GM23338 (cell line): ENCODE measurements around the gene ABHD16A. TPM values are rescaled to one million over a fixed set of nuclear protein-coding genes. Genes with fewer than 3 reads are reported as not detected.

ENCODE experiments used
- ATAC-seq: fragments of 200-7000 bp; cut with Tn5 transposase; 3 replicates; pipeline ENCODE4 v1.9.1; 2020
- DNase-seq: peaks from one replicate; pipeline ENCODE4 v3.0.0-alpha.2; 2015; ENCODE audit warnings: low spot score
- H2AFZ ChIP-seq: fragments of 200-600 bp; sonication (generic); 2 replicates; pipeline ENCODE4 v1.8.0; 2016; ENCODE audit warnings: antibody characterized with exemption, mild to moderate bottlenecking, moderate library complexity
- H3F3A ChIP-seq: fragments of 200-600 bp; sonication (generic); replicated peaks from 2 replicates; pipeline ENCODE4 v1.8.0; 2017; ENCODE audit warnings: antibody characterized with exemption, mixed run types, low read depth
- H3K27ac ChIP-seq: fragments of 200-600 bp; sonication (generic); 2 replicates; pipeline ENCODE4 v1.6.1; 2016; ENCODE audit warnings: low read depth
- H3K27me3 ChIP-seq: fragments of 200-600 bp; sonication (generic); 2 replicates; pipeline ENCODE4 v1.8.0; 2016; ENCODE audit warnings: mild to moderate bottlenecking, mixed run types, moderate library complexity; ENCODE audit not compliant: insufficient read depth
- H3K36me3 ChIP-seq: fragments of 200-600 bp; sonication (generic); 2 replicates; pipeline ENCODE4 v1.8.0; 2016; ENCODE audit warnings: mild to moderate bottlenecking; ENCODE audit not compliant: insufficient read depth
- H3K4me1 ChIP-seq: fragments of 200-600 bp; sonication (generic); 2 replicates; pipeline ENCODE4 v1.8.0; 2016; ENCODE audit warnings: mild to moderate bottlenecking, moderate library complexity; ENCODE audit not compliant: insufficient read depth
- H3K4me2 ChIP-seq: fragments of 200-600 bp; sonication (generic); 2 replicates; pipeline ENCODE4 v1.7.1; 2017; ENCODE audit warnings: mixed run types
- H3K4me3 ChIP-seq: fragments of 200-600 bp; sonication (generic); 2 replicates; pipeline ENCODE4 v1.6.1; 2016; ENCODE audit warnings: mixed run types
- H3K79me2 ChIP-seq: fragments of 200-600 bp; sonication (generic); replicated peaks from 2 replicates; pipeline ENCODE4 v1.8.0; 2017; ENCODE audit warnings: mild to moderate bottlenecking; ENCODE audit not compliant: insufficient read depth
- H3K9me2 ChIP-seq: fragments of 200-600 bp; sonication (generic); 2 replicates; pipeline ENCODE4 v1.8.0; 2017; ENCODE audit not compliant: insufficient read depth
- H4K20me1 ChIP-seq: fragments of 200-600 bp; sonication (generic); replicated peaks from 2 replicates; pipeline ENCODE4 v1.8.0; 2017; ENCODE audit warnings: mild to moderate bottlenecking; ENCODE audit not compliant: insufficient read depth
- H3K27ac Mint-ChIP-seq: 2 replicates; pipeline ENCODE4 v1.8.0; 2020; ENCODE audit warnings: inconsistent platforms, mild to moderate bottlenecking, moderate library complexity, mixed read lengths
- H3K27me3 Mint-ChIP-seq: 3 replicates; pipeline ENCODE4 v1.8.0; 2022; ENCODE audit warnings: low read depth, mild to moderate bottlenecking, moderate library complexity, mixed read lengths, inconsistent platforms; ENCODE audit not compliant: insufficient read depth, poor library complexity
- H3K36me3 Mint-ChIP-seq: 3 replicates; pipeline ENCODE4 v1.8.0; 2021; ENCODE audit warnings: low read depth, mild to moderate bottlenecking, inconsistent platforms, moderate library complexity, mixed read lengths
- H3K4me1 Mint-ChIP-seq: 3 replicates; pipeline ENCODE4 v1.8.0; 2020; ENCODE audit warnings: mild to moderate bottlenecking, inconsistent platforms, mixed read lengths
- H3K4me3 Mint-ChIP-seq: 3 replicates; pipeline ENCODE4 v1.8.0; 2021; ENCODE audit warnings: moderate library complexity, mild to moderate bottlenecking, inconsistent platforms, mixed read lengths
- H3K9me3 Mint-ChIP-seq: 3 replicates; pipeline ENCODE4 v1.8.0; 2020; ENCODE audit warnings: moderate library complexity, mild to moderate bottlenecking, inconsistent platforms, mixed read lengths
- CREB1 ChIP-seq: fragments of 250-450 bp; sonication (Bioruptor Pico); IDR thresholded peaks from 2 replicates; pipeline ENCODE4 v1.5.0; 2020; ENCODE audit warnings: low read depth, mild to moderate bottlenecking, moderate library complexity
- ETS1 ChIP-seq: IDR thresholded peaks from 2 replicates; pipeline ENCODE4 v1.6.1; 2016; ENCODE audit warnings: antibody characterized with exemption
- POLR2AphosphoS5 ChIP-seq: IDR thresholded peaks from 2 replicates; pipeline ENCODE4 v1.6.1; 2016; ENCODE audit warnings: antibody characterized with exemption, low read depth
- REST ChIP-seq: IDR thresholded peaks from one replicate; pipeline ENCODE4 v1.6.1; 2018; ENCODE audit warnings: antibody characterized with exemption; ENCODE audit not compliant: unreplicated experiment
- ZNF114 ChIP-seq: fragments of 250-450 bp; sonication (Bioruptor Pico); IDR thresholded peaks from 2 replicates; pipeline ENCODE4 v1.5.0; 2020; ENCODE audit warnings: mild to moderate bottlenecking, moderate library complexity
- polyA plus RNA-seq: library from polyadenylated mRNA; unstranded; fragments of >200 nt; fragmentation: Nextera tagmentation; extraction: Ambion mirVana; gene quantifications from 2 replicates; pipeline ENCODE4 v1.2.1, GENCODE V29; 2016
- total RNA-seq: library from RNA; depleted of rRNA; stranded (reverse); fragments of >200 nt; shearing (Covaris generic); gene quantifications from 2 replicates; pipeline ENCODE4 v1.2.3, GENCODE V29; 2014

ABHD16A gene
- total and polyA plus RNA-seq, 2 experiments from 2014 or later, result 26.9 to 37.0 TPM

DNA sequence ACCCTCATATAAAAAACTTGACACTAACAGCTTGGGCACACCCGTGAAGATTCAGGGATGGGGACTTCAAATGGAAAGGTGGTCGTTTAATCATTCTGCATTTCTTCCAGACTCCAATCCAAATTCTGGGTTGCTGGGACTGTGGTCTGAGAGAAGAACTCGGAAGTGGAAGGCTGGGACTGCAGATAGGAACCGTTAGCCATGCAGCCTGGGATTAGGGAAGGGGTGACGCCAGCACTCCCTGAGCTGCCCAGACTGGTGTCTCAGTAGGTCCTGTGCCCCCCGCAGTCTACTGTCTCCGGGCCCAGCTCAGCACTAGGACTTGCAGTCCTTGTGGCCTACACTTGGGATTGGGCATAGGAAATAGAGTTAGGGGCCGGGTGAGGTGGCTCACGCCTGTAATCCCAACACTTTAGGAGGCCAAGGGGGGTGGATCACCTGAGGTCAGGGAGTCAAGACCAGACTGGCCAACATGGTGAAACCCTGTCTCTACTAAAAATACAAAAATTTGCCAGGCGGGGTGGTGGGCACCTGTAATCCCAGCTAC lies 33.7 kb upstream of the ABHD16A start (continued):
- no peak for TF ChIP-seq REST
- no peak for TF ChIP-seq ETS1

GRCh38 chr6:31736021-31736767 lies 33.1 kb upstream of the ABHD16A start, which contains the start of gene CLIC1:
Gene CLIC1 (minus strand): TSS chr6:31736530. CDS start chr6:31736300, 230 bp downstream.
- no peaks in the 10 kb centered on the region for H3K27me3 ChIP-seq
- peaks cover 39% of the 10 kb centered on the region for H3K36me3 Mint-ChIP-seq
- peak within 1 kb of the TSS; percentile 83 for H2AFZ ChIP-seq
- no peaks in the 10 kb centered on the region; the same call in 2 of the 3 replicates for H3K9me3 Mint-ChIP-seq
- H3K9me2 ChIP-seq, result no peaks in the 10 kb centered on the region
- TF ChIP-seq ZNF114, result no peak
- TF ChIP-seq POLR2AphosphoS5, result peak; percentile 87
- peaks cover 45% of the 10 kb centered on the region for H3K4me1 Mint-ChIP-seq
- peaks cover 55% of the 10 kb centered on the region for H3F3A ChIP-seq
- H3K4me1 ChIP-seq, result peaks cover 44% of the 10 kb centered on the region
- peaks cover 11% of the 10 kb centered on the region; the same call in 1 of the 2 replicates for H4K20me1 ChIP-seq
- H3K4me3 ChIP-seq, result peak within 1 kb of the TSS; percentile 96
- DNase-seq, result peak; percentile 90
- peak within 1 kb of the TSS; percentile 91 for H3K4me2 ChIP-seq
- H3K36me3 ChIP-seq, result peaks cover 26% of the 10 kb centered on the region
- H3K27ac Mint-ChIP-seq, result peak within 1 kb of the TSS; percentile 43
- peak; percentile 43 for ATAC-seq
- peaks cover 33% of the 10 kb centered on the region for H3K27me3 Mint-ChIP-seq
- H3K4me3 Mint-ChIP-seq, result peak within 1 kb of the TSS; percentile 92
- peaks cover 27% of the 10 kb centered on the region for H3K79me2 ChIP-seq
- peak within 1 kb of the TSS; percentile 58; the same call in 1 of the 2 replicates for H3K27ac ChIP-seq

DNA sequence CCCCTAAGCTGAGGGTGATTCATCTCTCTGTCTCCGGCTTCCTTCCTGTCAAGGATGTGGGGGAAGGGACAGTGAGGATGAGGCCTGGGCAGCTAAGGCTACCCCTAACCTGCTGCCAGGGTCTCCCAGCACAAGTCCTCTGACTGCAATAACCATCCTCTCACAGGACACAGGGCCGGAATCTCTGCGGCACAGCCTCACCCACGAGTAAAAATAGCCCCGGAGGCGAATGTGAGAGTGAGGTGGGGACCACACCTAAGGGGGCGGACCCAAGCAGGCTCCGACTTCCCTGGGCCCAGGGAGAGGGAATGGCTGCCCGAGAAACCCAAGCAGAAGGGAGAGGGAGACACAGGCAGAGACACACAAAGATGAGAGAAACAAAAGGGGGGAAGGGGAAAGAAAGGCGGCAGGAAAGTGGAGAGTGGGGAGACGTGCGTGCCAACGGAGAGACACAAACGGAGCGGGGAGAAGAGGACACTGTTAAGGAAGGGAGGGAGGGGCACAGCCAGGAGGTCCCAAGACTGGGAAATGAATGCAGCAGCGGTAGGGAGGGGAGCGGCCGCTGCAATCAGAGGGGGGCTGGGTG lies 31.8 kb upstream of the ABHD16A start:
- DNase-seq (peak; percentile 85), ATAC-seq (peak; percentile 36)
- peaks cover 33% of the 10 kb centered on the region for H3K27me3 Mint-ChIP-seq
- H3K4me1 Mint-ChIP-seq, result peaks cover 53% of the 10 kb centered on the region
- TF ChIP-seq ETS1 (peak; percentile 12; the same call in 1 of the 2 replicates), CREB1 (CRISPR knock-in tag) (no peak; the same call in 1 of the 2 replicates), POLR2AphosphoS5 (peak; percentile 72)
- Histone ChIP-seq H3K27ac (peak overlapping the region; percentile 78; the same call in 1 of the 2 replicates), H4K20me1 (peaks cover 11% of the 10 kb centered on the region; the same call in 1 of the 2 replicates), H3K36me3 (peaks cover 29% of the 10 kb centered on the region), H3K27me3 (no peaks in the 10 kb centered on the region), H3F3A (peaks cover 62% of the 10 kb centered on the region), H3K4me1 (peaks cover 45% of the 10 kb centered on the region), H3K79me2 (peaks cover 27% of the 10 kb centered on the region), H3K9me2 (no peaks in the 10 kb centered on the region), H2AFZ (no peak overlapping the region), H3K4me3 (peak overlapping the region; percentile 96), H3K4me2 (peak overlapping the region; percentile 91)
- H3K4me3 Mint-ChIP-seq, result peak overlapping the region; percentile 92
- no peaks in the 10 kb centered on the region for H3K9me3 Mint-ChIP-seq
- peaks cover 42% of the 10 kb centered on the region for H3K36me3 Mint-ChIP-seq
- peak overlapping the region; percentile 47; the same call in 1 of the 2 replicates for H3K27ac Mint-ChIP-seq
